ENCODE results near the gene MAGI1.

MAGI1 gene

DNA sequence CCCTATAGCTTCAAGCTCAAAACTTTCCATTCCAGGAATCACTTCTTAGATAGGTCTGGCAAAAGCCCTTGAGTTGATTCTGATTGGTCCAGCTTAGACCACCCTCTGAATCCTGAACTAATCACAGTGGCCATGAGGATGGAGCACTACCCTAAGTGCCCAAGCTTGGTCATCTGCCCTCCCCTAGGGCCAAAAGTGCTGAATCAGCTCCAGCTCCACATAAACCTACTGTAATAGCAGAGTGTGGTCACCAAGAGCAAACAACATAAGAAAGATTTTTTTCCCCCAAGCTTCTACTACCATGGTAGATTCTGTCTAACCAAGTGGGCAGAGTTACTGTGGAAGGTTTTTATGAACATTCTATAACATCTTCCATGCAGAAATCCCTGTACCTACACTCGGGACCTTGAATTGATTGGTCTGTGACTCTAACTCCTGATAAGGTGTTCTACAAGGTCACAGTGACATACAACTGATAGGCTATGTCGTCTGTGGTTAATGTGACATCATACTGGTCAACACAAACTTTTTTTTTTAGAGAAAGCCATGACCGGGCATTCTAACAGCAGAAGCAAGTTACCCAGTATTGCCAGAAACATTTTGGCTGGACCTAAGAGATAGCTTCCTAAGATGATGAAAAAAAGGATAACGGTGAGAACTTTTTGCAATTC, 320.9 kb downstream of the MAGI1 start:
- H3K18ac ChIP-seq (ENCODE audit: low read length): no peak overlapping the region
- H4K8ac ChIP-seq (ENCODE audit: low read depth, low read length): no peak overlapping the region
- H4K5ac ChIP-seq (ENCODE audit: low read length): no peak overlapping the region
- no peak overlapping the region for H3K4me3 ChIP-seq (ENCODE audit: low read length)
- DNase-seq: no peak
- H3K4ac ChIP-seq (ENCODE audit: low read depth, low read length): no peak overlapping the region
- H2BK120ac ChIP-seq (ENCODE audit: low read depth, low read length): no peak overlapping the region
- no peak overlapping the region for H2BK15ac ChIP-seq (replicated peaks; ENCODE audit: low read depth)
- H3K9ac ChIP-seq (ENCODE audit: low read length): no peak overlapping the region
- peaks cover 6% of the 10 kb centered on the region for H3K4me1 ChIP-seq (ENCODE audit: control insufficient read depth, low read depth, low read length)
- H3K23ac ChIP-seq (ENCODE audit: low read length): no peak overlapping the region
- no peak overlapping the region for H2AK5ac ChIP-seq (ENCODE audit: low read length)
- H3K36me3 ChIP-seq (ENCODE audit: control insufficient read depth, insufficient read depth, low read length): no peaks in the 10 kb centered on the region
- H3K27ac ChIP-seq (ENCODE audit: low read depth, low read length): no peak overlapping the region
- no peaks in the 10 kb centered on the region for H3K79me2 ChIP-seq (ENCODE audit: control insufficient read depth, insufficient read depth, low read length)
- H3K27me3 ChIP-seq (ENCODE audit: insufficient read depth, low read length, poor library complexity): no peaks in the 10 kb centered on the region
- H3K79me1 ChIP-seq (ENCODE audit: low read length): peaks cover 2% of the 10 kb centered on the region
- no peak overlapping the region for H3K4me2 ChIP-seq (ENCODE audit: low read length)
- H3K56ac ChIP-seq (ENCODE audit: low read length): no peak overlapping the region
- no peak overlapping the region for H2BK5ac ChIP-seq (ENCODE audit: low read length)
- WGBS (ENCODE audit: extremely low coverage, insufficient coverage, low lambda C conversion rate): no CpG with 5 or more reads among the region's 4 CpGs

DNA sequence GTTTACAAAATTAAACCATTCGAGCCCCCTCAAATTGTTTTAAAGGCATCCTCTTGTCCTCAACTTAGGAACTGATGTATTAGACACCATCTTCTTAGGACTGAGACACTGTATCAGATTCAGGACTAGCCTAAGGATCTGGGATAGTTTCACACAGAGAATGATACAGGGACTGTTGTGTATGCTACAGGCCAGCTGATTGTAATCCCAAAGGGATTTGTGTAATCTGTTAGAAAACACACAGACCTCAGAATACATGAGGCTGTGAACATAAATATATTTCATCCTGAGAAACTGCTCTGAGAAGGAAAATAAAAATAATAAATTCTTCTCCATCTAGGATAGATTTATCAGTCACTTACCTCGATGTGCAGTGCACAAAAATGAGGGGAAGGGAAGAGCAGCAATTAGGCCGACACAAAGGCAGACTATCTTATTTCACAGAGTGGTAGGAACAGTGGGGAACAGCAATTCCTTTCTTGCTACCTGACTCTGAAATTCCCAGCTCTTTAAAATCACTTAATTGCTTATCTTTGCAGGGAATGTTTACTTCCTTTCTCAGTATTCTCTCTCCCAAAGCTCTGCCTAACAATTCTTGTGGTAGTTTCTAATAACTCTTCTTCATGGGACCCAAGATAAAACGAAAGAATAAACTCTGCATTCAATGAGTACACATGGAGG, 322.5 kb downstream of the MAGI1 start:
- peaks cover 5% of the 10 kb centered on the region for H3K79me1 ChIP-seq (ENCODE audit: low read length)
- H3K79me2 ChIP-seq (ENCODE audit: control insufficient read depth, insufficient read depth, low read length): no peaks in the 10 kb centered on the region
- H2BK120ac ChIP-seq (ENCODE audit: low read depth, low read length): no peak overlapping the region
- no peak overlapping the region for H3K9ac ChIP-seq (ENCODE audit: low read length)
- H3K4me1 ChIP-seq (ENCODE audit: control insufficient read depth, low read depth, low read length): peaks cover 4% of the 10 kb centered on the region
- no peak overlapping the region for H3K4me2 ChIP-seq (ENCODE audit: low read length)
- DNase-seq: peak; percentile 53
- no peak overlapping the region for H3K56ac ChIP-seq (ENCODE audit: low read length)
- WGBS (ENCODE audit: extremely low coverage, insufficient coverage, low lambda C conversion rate): no CpG with 5 or more reads among the region's 4 CpGs
- H3K4ac ChIP-seq (ENCODE audit: low read depth, low read length): no peak overlapping the region
- no peak overlapping the region for H3K27ac ChIP-seq (ENCODE audit: low read depth, low read length)
- H3K23ac ChIP-seq (ENCODE audit: low read length): no peak overlapping the region
- no peak overlapping the region for H2BK5ac ChIP-seq (ENCODE audit: low read length)
- no peak overlapping the region for H2BK15ac ChIP-seq (replicated peaks; ENCODE audit: low read depth)
- H4K5ac ChIP-seq (ENCODE audit: low read length): no peak overlapping the region
- no peaks in the 10 kb centered on the region for H3K27me3 ChIP-seq (ENCODE audit: insufficient read depth, low read length, poor library complexity)
- no peak overlapping the region for H2AK5ac ChIP-seq (ENCODE audit: low read length)
- H3K4me3 ChIP-seq (ENCODE audit: low read length): no peak overlapping the region
- no peaks in the 10 kb centered on the region for H3K36me3 ChIP-seq (ENCODE audit: control insufficient read depth, insufficient read depth, low read length)
- H3K18ac ChIP-seq (ENCODE audit: low read length): no peak overlapping the region
- H4K8ac ChIP-seq (ENCODE audit: low read depth, low read length): no peak overlapping the region

DNA sequence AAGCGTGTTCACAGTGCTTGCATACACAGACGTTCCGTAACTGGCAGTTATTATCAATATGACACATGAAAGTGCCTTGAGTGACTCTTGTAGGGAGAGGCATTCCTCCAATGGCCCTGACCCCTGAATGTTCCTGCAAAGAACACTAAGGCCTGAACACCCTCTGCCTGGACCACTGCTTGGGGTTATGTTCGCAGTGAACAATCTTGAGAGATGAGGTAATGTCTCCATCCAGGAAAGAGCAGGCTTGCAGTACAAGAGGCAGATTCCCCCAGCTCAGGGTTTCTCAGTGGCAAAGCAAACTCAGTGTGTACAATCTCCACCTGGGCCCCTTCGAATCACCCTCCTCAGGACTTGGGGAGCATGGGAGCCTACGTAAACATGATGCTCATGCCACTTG, 324.6 kb downstream of the MAGI1 start:
- no peak overlapping the region for H2BK5ac ChIP-seq (ENCODE audit: low read length)
- WGBS (ENCODE audit: extremely low coverage, insufficient coverage, low lambda C conversion rate): no CpG with 5 or more reads among the region's 6 CpGs
- DNase-seq: peak; percentile 78
- H2BK15ac ChIP-seq (replicated peaks; ENCODE audit: low read depth): no peak overlapping the region
- no peak overlapping the region for H4K8ac ChIP-seq (ENCODE audit: low read depth, low read length)
- no peak overlapping the region for H3K9ac ChIP-seq (ENCODE audit: low read length)
- H3K56ac ChIP-seq (ENCODE audit: low read length): no peak overlapping the region
- H3K4me3 ChIP-seq (ENCODE audit: low read length): no peak overlapping the region
- H3K4me2 ChIP-seq (ENCODE audit: low read length): no peak overlapping the region
- H3K27ac ChIP-seq (ENCODE audit: low read depth, low read length): no peak overlapping the region
- H3K27me3 ChIP-seq (ENCODE audit: insufficient read depth, low read length, poor library complexity): no peaks in the 10 kb centered on the region
- no peak overlapping the region for H3K4ac ChIP-seq (ENCODE audit: low read depth, low read length)
- H2AK5ac ChIP-seq (ENCODE audit: low read length): no peak overlapping the region
- no peak overlapping the region for H4K5ac ChIP-seq (ENCODE audit: low read length)
- no peak overlapping the region for H3K23ac ChIP-seq (ENCODE audit: low read length)
- no peak overlapping the region for H3K18ac ChIP-seq (ENCODE audit: low read length)
- no peak overlapping the region for H2BK120ac ChIP-seq (ENCODE audit: low read depth, low read length)
- no peaks in the 10 kb centered on the region for H3K79me2 ChIP-seq (ENCODE audit: control insufficient read depth, insufficient read depth, low read length)
- H3K79me1 ChIP-seq (ENCODE audit: low read length): peaks cover 5% of the 10 kb centered on the region
- H3K36me3 ChIP-seq (ENCODE audit: control insufficient read depth, insufficient read depth, low read length): no peaks in the 10 kb centered on the region
- H3K4me1 ChIP-seq (ENCODE audit: control insufficient read depth, low read depth, low read length): peaks cover 3% of the 10 kb centered on the region

DNA sequence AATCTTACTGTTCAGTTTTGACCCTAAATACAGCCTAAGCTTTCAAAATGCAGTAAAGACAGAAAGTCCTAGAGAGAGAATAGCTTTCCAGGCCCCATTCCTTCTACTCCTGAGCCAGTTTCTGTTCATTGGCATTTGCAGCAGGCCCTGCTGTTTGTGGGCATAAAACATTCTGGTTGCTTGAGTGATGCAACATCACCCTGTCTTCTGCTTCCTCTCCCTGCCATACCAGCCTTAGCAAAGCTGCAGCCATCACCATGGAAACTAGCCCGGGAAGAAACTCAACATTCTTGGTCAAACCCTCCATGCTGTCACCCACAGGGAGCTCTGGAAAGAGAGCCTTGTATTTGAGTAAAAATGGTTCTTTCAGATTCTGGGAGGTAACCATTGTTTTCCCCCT, 325.7 kb downstream of the MAGI1 start:
- Histone ChIP-seq H3K4me2 (ENCODE audit: low read length) (no peak overlapping the region), H3K27me3 (ENCODE audit: insufficient read depth, low read length, poor library complexity) (no peaks in the 10 kb centered on the region), H3K4me3 (ENCODE audit: low read length) (no peak overlapping the region), H3K4me1 (ENCODE audit: control insufficient read depth, low read depth, low read length) (peaks cover 3% of the 10 kb centered on the region), H3K9ac (ENCODE audit: low read length) (no peak overlapping the region), H2BK120ac (ENCODE audit: low read depth, low read length) (no peak overlapping the region), H2BK5ac (ENCODE audit: low read length) (no peak overlapping the region), H3K23ac (ENCODE audit: low read length) (no peak overlapping the region), H3K4ac (ENCODE audit: low read depth, low read length) (no peak overlapping the region), H3K36me3 (ENCODE audit: control insufficient read depth, insufficient read depth, low read length) (no peaks in the 10 kb centered on the region), H2AK5ac (ENCODE audit: low read length) (no peak overlapping the region), H4K8ac (ENCODE audit: low read depth, low read length) (no peak overlapping the region), H3K56ac (ENCODE audit: low read length) (no peak overlapping the region), H2BK15ac (replicated peaks; ENCODE audit: low read depth) (no peak overlapping the region), H3K18ac (ENCODE audit: low read length) (no peak overlapping the region), H3K79me2 (ENCODE audit: control insufficient read depth, insufficient read depth, low read length) (no peaks in the 10 kb centered on the region), H3K27ac (ENCODE audit: low read depth, low read length) (no peak overlapping the region), H3K79me1 (ENCODE audit: low read length) (peaks cover 5% of the 10 kb centered on the region), H4K5ac (ENCODE audit: low read length) (no peak overlapping the region)
- WGBS (ENCODE audit: extremely low coverage, insufficient coverage, low lambda C conversion rate): no CpG with 5 or more reads among the region's 1 CpG
- DNase-seq: peak; percentile 92

DNA sequence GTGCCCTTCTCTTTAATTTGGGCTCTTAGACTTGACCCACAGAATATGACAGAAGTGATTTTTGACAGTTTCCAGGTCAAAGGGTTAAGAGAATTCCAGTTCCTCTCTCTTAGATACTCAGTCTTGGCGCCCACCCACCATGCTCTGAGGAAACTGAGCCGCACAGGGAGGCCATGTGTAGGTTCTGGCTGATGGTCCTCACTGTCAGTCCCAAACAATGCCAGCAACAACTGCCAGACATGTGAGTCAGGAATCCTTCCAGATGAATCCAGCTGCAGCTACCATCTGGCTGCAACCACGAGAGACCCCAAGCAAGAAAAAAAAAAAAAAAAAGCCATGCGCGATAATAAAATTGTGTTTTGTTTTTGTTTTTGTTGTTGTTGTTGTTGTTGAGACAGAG, 326.6 kb downstream of the MAGI1 start:
- H3K27ac ChIP-seq (ENCODE audit: low read depth, low read length): no peak overlapping the region
- H3K36me3 ChIP-seq (ENCODE audit: control insufficient read depth, insufficient read depth, low read length): no peaks in the 10 kb centered on the region
- no peak overlapping the region for H3K23ac ChIP-seq (ENCODE audit: low read length)
- H3K56ac ChIP-seq (ENCODE audit: low read length): no peak overlapping the region
- no peak overlapping the region for H2AK5ac ChIP-seq (ENCODE audit: low read length)
- H3K79me1 ChIP-seq (ENCODE audit: low read length): peaks cover 5% of the 10 kb centered on the region
- no peak overlapping the region for H4K8ac ChIP-seq (ENCODE audit: low read depth, low read length)
- WGBS (ENCODE audit: extremely low coverage, insufficient coverage, low lambda C conversion rate): no CpG with 5 or more reads among the region's 5 CpGs
- H3K4me3 ChIP-seq (ENCODE audit: low read length): no peak overlapping the region
- peaks cover 3% of the 10 kb centered on the region for H3K4me1 ChIP-seq (ENCODE audit: control insufficient read depth, low read depth, low read length)
- H3K27me3 ChIP-seq (ENCODE audit: insufficient read depth, low read length, poor library complexity): no peaks in the 10 kb centered on the region
- no peak overlapping the region for H2BK120ac ChIP-seq (ENCODE audit: low read depth, low read length)
- no peak overlapping the region for H3K4ac ChIP-seq (ENCODE audit: low read depth, low read length)
- H3K4me2 ChIP-seq (ENCODE audit: low read length): no peak overlapping the region
- no peak overlapping the region for H3K18ac ChIP-seq (ENCODE audit: low read length)
- H4K5ac ChIP-seq (ENCODE audit: low read length): no peak overlapping the region
- H3K9ac ChIP-seq (ENCODE audit: low read length): no peak overlapping the region
- H3K79me2 ChIP-seq (ENCODE audit: control insufficient read depth, insufficient read depth, low read length): no peaks in the 10 kb centered on the region
- H2BK5ac ChIP-seq (ENCODE audit: low read length): no peak overlapping the region
- no peak overlapping the region for H2BK15ac ChIP-seq (replicated peaks; ENCODE audit: low read depth)
- no peak for DNase-seq

Measured in mesendoderm (in vitro differentiated cells).